ENCODE data around the gene FAM76A.

- TF ChIP-seq POLR2A (IDR thresholded peaks at IDR 0.05) (no peak), CTCF (IDR thresholded peaks at IDR 0.05) (no peak)
Measured at GRCh38 chr1:27741121-27741520, 15.4 kb downstream of the FAM76A start.

Measured in esophagus squamous epithelium (tissue), 4 donors.